ENCODE measurements around the gene ABCC8.
"Not testable (repeated sequence)": the region's sequence is repeated elsewhere in the genome, so short reads cannot be mapped to it uniquely, and the experiment has no call there.

The ABCC8 gene

GRCh38 chr11:17428925-17429324, 47.7 kb downstream of the ABCC8 start:
- DNase-seq (ENCODE audit: low read depth), result no peak

- DNase-seq (ENCODE audit: low read depth), result no peak
These were observed 48.4 kb downstream of the ABCC8 start for GRCh38 chr11:17428261-17428660.

- not testable (repeated sequence) for DNase-seq (ENCODE audit: low read depth)
These were observed 50.4 kb downstream of the ABCC8 start for GRCh38 chr11:17426233-17426632.

GRCh38 chr11:17423533-17424310, 52.9 kb downstream of the ABCC8 start:
- DNase-seq (ENCODE audit: low read depth), result no peak

GRCh38 chr11:17421781-17422180, 54.9 kb downstream of the ABCC8 start:
- no peak for DNase-seq (ENCODE audit: low read depth)

- no peak for DNase-seq (ENCODE audit: low read depth)
These were observed 58.1 kb downstream of the ABCC8 start for GRCh38 chr11:17418444-17419081.

GRCh38 chr11:17416492-17416891, 60.2 kb downstream of the ABCC8 start:
- no peak for DNase-seq (ENCODE audit: low read depth)

- DNase-seq (ENCODE audit: low read depth), result no peak
These were observed 61.0 kb downstream of the ABCC8 start for GRCh38 chr11:17415523-17416104.

GRCh38 chr11:17414992-17415391, 61.7 kb downstream of the ABCC8 start:
- no peak for DNase-seq (ENCODE audit: low read depth)

- DNase-seq (ENCODE audit: low read depth), result no peak
These were observed 62.3 kb downstream of the ABCC8 start for GRCh38 chr11:17414317-17414737.

GRCh38 chr11:17413414-17414316, 63.0 kb downstream of the ABCC8 start:
- no peak for DNase-seq (ENCODE audit: low read depth)

- DNase-seq (ENCODE audit: low read depth), result no peak
These were observed 64.0 kb downstream of the ABCC8 start for GRCh38 chr11:17412488-17413180.

- DNase-seq (ENCODE audit: low read depth), result no peak
These were observed 65.2 kb downstream of the ABCC8 start for GRCh38 chr11:17411418-17411817.

GRCh38 chr11:17410606-17411379, 65.9 kb downstream of the ABCC8 start:
- DNase-seq (ENCODE audit: low read depth), result no peak

GRCh38 chr11:17408641-17409040, 68.0 kb downstream of the ABCC8 start:
- no peak for DNase-seq (ENCODE audit: low read depth)

GRCh38 chr11:17408026-17408425, 68.6 kb downstream of the ABCC8 start:
- DNase-seq (ENCODE audit: low read depth), result no peak

- DNase-seq (ENCODE audit: low read depth), result no peak
These were observed 69.1 kb downstream of the ABCC8 start for GRCh38 chr11:17407575-17407974.

GRCh38 chr11:17406818-17407149, 69.9 kb downstream of the ABCC8 start:
- DNase-seq (ENCODE audit: low read depth), result no peak

- no peak for DNase-seq (ENCODE audit: low read depth)
These were observed 70.4 kb downstream of the ABCC8 start for GRCh38 chr11:17406082-17406817.
